Stimulated activated effector memory CD8-positive, alpha-beta T cell treated with anti-CD3 and anti-CD28 coated beads, Interleukin-12 subunit alpha, Interleukin-12 subunit beta, amount 100 ng/mL, for 72 hours (primary cell): ENCODE data around the gene GRM8.
"Not testable (repeated sequence)": the region's sequence is repeated elsewhere in the genome, so short reads cannot be mapped to it uniquely, and the experiment has no call there.

Experiments used
- ATAC-seq: fragments of 150-1000 bp; cut with Tn5 transposase; 2 replicates; pipeline ENCODE4 v1.10.0; 2021
- DNase-seq, 2 donors: peaks; one replicate each; pipeline ENCODE4 v3.0.0; 2021 to 2022; ENCODE audit warnings: low spot score in 2 of 2
- H3K27ac Mint-ChIP-seq: one replicate; pipeline ENCODE4 v1.8.0; 2022; ENCODE audit warnings: mild to moderate bottlenecking, mixed read lengths
- H3K36me3 Mint-ChIP-seq: one replicate; pipeline ENCODE4 v1.8.0; 2022; ENCODE audit warnings: mild to moderate bottlenecking, mixed read lengths
- H3K4me1 Mint-ChIP-seq: one replicate; pipeline ENCODE4 v1.8.0; 2022; ENCODE audit warnings: mixed read lengths
- H3K4me3 Mint-ChIP-seq: one replicate; pipeline ENCODE4 v1.8.0; 2022; ENCODE audit warnings: mild to moderate bottlenecking, mixed read lengths
- H3K9me3 Mint-ChIP-seq: one replicate; pipeline ENCODE4 v1.8.0; 2022; ENCODE audit warnings: mixed read lengths

Gene GRM8

DNA sequence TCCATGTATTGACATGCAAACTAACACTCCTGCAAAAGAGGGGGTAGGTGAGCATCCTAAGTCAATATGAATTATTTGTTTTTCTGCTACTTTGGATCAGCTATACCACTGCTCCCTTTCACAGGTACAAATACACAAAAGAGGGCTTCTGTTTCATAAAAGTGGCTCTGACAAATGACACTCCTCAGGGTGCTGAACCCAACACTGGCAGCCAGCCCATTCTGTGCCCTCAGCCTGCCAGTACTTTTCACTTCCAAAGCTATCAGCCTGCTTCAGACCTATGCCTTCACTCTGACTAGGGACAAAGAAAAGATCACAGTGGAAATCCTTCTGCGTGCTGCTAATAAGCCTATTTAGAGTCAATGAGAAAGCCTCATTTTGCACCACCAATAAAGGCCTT, 364.8 kb downstream of the GRM8 start:
- H3K9me3 Mint-ChIP-seq, ATAC-seq, H3K27ac Mint-ChIP-seq, H3K4me3 Mint-ChIP-seq, DNase-seq, H3K4me1 Mint-ChIP-seq, H3K36me3 Mint-ChIP-seq: not testable (repeated sequence)

GRCh38 chr7:126887560-126887959, 365.2 kb downstream of the GRM8 start:
- not testable (repeated sequence) for H3K36me3 Mint-ChIP-seq, H3K9me3 Mint-ChIP-seq, ATAC-seq, DNase-seq, H3K27ac Mint-ChIP-seq, H3K4me3 Mint-ChIP-seq, H3K4me1 Mint-ChIP-seq

GRCh38 chr7:126882730-126883129, 370.0 kb downstream of the GRM8 start:
- not testable (repeated sequence) for H3K4me3 Mint-ChIP-seq, ATAC-seq, H3K4me1 Mint-ChIP-seq, DNase-seq, H3K9me3 Mint-ChIP-seq, H3K27ac Mint-ChIP-seq, H3K36me3 Mint-ChIP-seq

- H3K4me1 Mint-ChIP-seq, H3K27ac Mint-ChIP-seq, ATAC-seq, H3K36me3 Mint-ChIP-seq, H3K9me3 Mint-ChIP-seq, H3K4me3 Mint-ChIP-seq, DNase-seq: not testable (repeated sequence)
Observed at GRCh38 chr7:126881908-126882307, 370.8 kb downstream of the GRM8 start.

DNA sequence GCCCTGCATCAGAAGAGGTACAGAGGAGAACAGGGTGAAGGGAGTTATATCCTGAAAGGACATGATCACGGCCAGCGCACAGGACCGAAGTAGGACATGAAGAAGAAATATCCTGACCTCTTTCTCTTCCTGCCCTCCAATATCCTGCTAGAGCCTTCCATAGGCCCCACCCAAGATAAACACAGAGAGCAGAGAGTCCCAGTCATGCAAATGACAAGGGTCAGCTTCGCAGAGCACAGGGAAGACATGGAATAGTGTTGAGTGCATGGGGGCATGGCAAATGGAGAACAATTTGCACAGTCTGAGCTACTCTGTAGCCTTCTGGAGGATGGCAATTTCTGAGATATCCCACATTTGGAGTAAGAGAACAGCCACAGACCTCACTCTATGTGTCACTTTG, 371.4 kb downstream of the GRM8 start:
- Mint-ChIP-seq H3K4me1 (no peaks in the 10 kb centered on the region), H3K36me3 (no peaks in the 10 kb centered on the region), H3K27ac (no peak overlapping the region), H3K4me3 (no peak overlapping the region), H3K9me3 (peaks cover 4% of the 10 kb centered on the region)
- ATAC-seq (no peak), DNase-seq (no peak)

DNA sequence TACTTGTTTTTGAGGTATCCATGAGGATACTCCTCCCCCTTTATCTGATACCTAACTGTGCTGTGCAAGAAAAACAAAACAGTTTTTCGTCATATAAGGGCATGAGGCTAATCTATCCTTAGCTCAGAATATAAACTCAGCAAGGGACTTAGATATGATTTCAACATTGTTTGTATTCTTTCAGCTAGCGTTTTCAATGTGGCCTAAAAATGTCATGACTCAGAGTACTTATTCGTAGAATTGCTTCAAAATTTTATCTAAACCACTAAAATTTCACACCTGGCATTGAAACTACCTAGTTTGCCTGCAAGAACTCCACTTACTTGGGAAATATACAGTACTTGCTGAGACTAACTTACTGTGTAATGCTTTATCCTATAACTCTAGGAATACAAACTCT, 376.2 kb downstream of the GRM8 start:
- not testable (repeated sequence) for H3K9me3 Mint-ChIP-seq, H3K27ac Mint-ChIP-seq, ATAC-seq, H3K4me3 Mint-ChIP-seq, H3K4me1 Mint-ChIP-seq, DNase-seq, H3K36me3 Mint-ChIP-seq

GRCh38 chr7:126856691-126857291, 395.9 kb downstream of the GRM8 start:
- no peaks in the 10 kb centered on the region for H3K36me3 Mint-ChIP-seq
- no peaks in the 10 kb centered on the region for H3K4me1 Mint-ChIP-seq
- no peak overlapping the region for H3K27ac Mint-ChIP-seq
- no peak overlapping the region for H3K4me3 Mint-ChIP-seq
- H3K9me3 Mint-ChIP-seq: no peaks in the 10 kb centered on the region
- ATAC-seq (no peak), DNase-seq (no peak)

DNA sequence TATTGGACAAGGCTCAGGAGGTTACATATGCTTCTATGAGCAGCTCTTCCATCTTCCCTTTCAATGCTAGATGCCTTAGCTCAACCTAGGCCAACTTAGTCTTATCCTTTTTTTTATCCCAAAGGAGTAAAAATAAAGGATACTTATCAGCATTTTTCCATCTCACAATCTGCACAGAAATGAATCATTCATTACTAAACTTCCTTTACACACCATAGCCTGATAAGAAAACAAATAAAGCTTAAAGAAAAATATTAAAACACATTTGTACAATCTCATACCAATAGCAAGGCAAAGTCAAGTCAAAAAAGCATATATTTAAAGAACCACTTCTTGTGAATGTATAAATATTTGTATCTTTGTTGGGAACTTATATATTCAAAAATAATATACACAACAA, 407.4 kb downstream of the GRM8 start:
- Mint-ChIP-seq H3K27ac (no peak overlapping the region), H3K4me1 (no peaks in the 10 kb centered on the region), H3K9me3 (peaks cover 13% of the 10 kb centered on the region)

DNA sequence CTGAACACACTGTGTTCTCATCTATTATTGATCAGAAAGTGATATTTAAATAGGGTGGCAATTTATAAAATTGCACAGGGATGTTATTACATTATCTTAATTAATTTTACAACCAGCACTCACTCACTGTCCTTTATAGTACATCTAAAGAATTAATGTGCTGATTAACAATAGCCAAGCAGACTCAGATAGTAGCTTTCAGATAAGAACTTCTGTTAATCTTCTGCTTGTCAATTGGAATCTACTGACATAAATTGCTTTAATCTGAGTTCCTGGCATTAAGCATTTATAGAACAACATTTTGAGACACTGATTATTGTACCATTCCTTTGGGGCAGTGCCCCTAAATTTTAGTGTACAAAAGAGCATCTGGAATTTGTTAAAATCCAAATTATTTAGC, 408.9 kb downstream of the GRM8 start:
- H3K9me3 Mint-ChIP-seq: peaks cover 4% of the 10 kb centered on the region
- no peaks in the 10 kb centered on the region for H3K4me1 Mint-ChIP-seq
- H3K36me3 Mint-ChIP-seq: no peaks in the 10 kb centered on the region
- H3K4me3 Mint-ChIP-seq: no peak overlapping the region
- no peak overlapping the region for H3K27ac Mint-ChIP-seq
- ATAC-seq: no peak
- DNase-seq: no peak

More for the DNA sequence above, 407.4 kb downstream of the GRM8 start:
- no peak for ATAC-seq
- no peak overlapping the region for H3K4me3 Mint-ChIP-seq
- DNase-seq: no peak
- no peaks in the 10 kb centered on the region for H3K36me3 Mint-ChIP-seq

DNA sequence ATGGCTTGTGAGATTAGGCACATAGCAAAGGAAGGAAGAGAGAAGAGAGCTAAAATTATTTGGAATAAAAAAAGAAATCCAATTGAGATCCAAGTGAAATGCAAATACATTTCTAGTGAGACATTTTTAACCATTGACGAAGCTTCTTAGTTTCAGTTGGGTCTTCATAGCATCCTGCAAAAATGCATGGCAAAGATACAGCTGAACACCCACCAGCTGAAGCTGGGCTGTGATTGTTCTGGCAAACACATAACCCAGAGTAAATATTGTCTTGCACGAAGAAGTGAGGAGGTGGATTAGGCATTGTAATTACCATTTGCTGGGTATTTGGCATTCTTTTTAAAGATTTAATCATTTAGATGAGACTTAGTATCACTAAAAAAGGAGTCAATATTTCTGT, 409.4 kb downstream of the GRM8 start:
- no peak overlapping the region for H3K4me3 Mint-ChIP-seq
- DNase-seq: no peak
- H3K36me3 Mint-ChIP-seq: no peaks in the 10 kb centered on the region
- H3K27ac Mint-ChIP-seq: no peak overlapping the region
- H3K4me1 Mint-ChIP-seq: no peaks in the 10 kb centered on the region
- ATAC-seq: no peak
- peaks cover 4% of the 10 kb centered on the region for H3K9me3 Mint-ChIP-seq

DNA sequence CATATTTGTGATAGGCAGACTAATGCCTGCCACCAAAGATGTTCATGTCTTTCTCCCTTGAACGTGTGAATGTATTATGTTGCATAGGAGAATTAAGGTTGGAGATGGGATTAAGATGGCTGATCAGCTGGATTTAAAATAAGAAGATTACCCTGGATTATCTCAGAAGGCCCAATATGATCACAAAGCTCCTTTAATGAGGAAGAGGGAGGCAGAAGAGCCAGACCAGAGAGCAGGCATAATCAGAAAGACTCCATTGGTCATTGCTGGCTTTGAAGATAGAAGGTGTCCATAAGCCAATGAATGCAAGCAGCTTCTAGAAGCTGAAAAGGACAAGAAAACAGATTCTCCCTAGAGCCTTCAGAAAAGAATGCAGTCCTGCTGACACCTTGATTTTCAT, 410.3 kb downstream of the GRM8 start:
- Mint-ChIP-seq H3K36me3 (no peaks in the 10 kb centered on the region), H3K9me3 (no peaks in the 10 kb centered on the region), H3K4me3 (no peak overlapping the region), H3K4me1 (no peaks in the 10 kb centered on the region), H3K27ac (no peak overlapping the region)
- ATAC-seq: no peak
- no peak for DNase-seq

DNA sequence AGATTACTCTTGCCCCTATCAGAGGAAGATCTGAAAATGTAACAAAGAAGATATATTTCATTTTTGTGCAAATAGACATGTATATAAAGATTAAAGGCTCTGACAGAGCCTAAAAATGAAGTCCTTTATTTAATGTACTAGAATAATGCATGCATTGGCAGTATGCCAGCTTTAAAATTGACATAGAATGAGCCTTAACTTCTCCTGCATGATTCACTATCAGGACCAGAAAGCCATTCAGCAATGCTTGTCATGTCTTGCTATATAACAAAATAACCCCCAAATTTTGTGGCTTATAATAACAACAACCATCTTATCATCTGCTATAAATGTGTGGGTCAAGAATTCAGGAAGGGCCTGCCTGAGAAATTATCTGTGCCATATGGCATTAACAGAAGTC, 411.9 kb downstream of the GRM8 start:
- H3K4me1 Mint-ChIP-seq: no peaks in the 10 kb centered on the region
- H3K36me3 Mint-ChIP-seq: no peaks in the 10 kb centered on the region
- no peak for ATAC-seq
- DNase-seq: no peak
- H3K27ac Mint-ChIP-seq: no peak overlapping the region
- no peaks in the 10 kb centered on the region for H3K9me3 Mint-ChIP-seq
- no peak overlapping the region for H3K4me3 Mint-ChIP-seq

- Mint-ChIP-seq H3K27ac (no peak overlapping the region), H3K4me1 (no peaks in the 10 kb centered on the region), H3K36me3 (no peaks in the 10 kb centered on the region), H3K9me3 (no peaks in the 10 kb centered on the region), H3K4me3 (no peak overlapping the region)
- DNase-seq (no peak), ATAC-seq (no peak)
Observed at GRCh38 chr7:126839624-126840023, 413.1 kb downstream of the GRM8 start.

DNA sequence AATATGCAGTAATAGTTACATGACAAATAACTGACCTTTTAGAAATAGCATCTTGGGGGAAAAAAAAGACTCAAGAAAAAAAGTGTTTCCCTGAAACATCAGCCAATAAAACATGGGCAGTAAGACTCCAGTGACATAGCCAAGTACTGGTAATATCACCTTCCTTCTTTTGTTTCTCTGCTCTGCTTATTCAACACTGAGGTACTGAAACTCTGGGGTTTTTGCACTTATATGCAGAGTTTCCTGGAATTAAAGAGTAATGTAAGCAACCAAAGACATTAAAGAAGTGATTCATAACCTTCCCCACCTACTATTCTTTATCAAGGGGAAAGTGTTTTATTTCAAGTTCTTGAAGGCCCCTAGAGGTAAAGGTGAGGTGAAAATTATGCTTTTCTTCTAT, 414.5 kb downstream of the GRM8 start:
- Mint-ChIP-seq H3K4me3 (no peak overlapping the region), H3K27ac (no peak overlapping the region), H3K4me1 (no peaks in the 10 kb centered on the region), H3K9me3 (no peaks in the 10 kb centered on the region), H3K36me3 (no peaks in the 10 kb centered on the region)
- DNase-seq (no peak), ATAC-seq (no peak)

- H3K36me3 Mint-ChIP-seq, ATAC-seq, H3K4me1 Mint-ChIP-seq, H3K27ac Mint-ChIP-seq, H3K9me3 Mint-ChIP-seq, H3K4me3 Mint-ChIP-seq, DNase-seq: not testable (repeated sequence)
Observed at GRCh38 chr7:126831241-126831640, 421.5 kb downstream of the GRM8 start.

DNA sequence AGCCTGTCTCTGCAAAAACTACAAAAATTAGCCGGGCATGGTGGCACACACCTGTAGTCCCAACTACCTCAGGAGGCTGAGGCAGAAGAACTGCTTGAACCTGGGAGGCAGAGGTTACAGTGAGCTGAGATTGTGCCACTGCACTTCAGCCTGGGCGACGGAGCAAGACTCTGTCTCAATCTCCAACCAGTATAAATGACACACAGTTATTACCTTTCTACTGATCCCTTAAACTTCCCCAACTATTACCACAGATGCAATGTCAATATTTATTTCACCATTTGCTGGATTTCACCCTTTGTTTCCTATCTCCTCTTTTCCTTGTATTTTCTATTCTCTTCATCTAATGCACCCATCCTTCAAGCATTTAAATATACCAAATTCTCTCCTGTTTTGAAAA, 431.8 kb downstream of the GRM8 start:
- DNase-seq: no peak
- no peak overlapping the region for H3K27ac Mint-ChIP-seq
- H3K4me1 Mint-ChIP-seq: no peaks in the 10 kb centered on the region
- ATAC-seq: no peak
- peaks cover 7% of the 10 kb centered on the region for H3K9me3 Mint-ChIP-seq
- no peak overlapping the region for H3K4me3 Mint-ChIP-seq
- no peaks in the 10 kb centered on the region for H3K36me3 Mint-ChIP-seq

GRCh38 chr7:126819197-126819484, 433.6 kb downstream of the GRM8 start:
- no peak overlapping the region for H3K27ac Mint-ChIP-seq
- H3K4me1 Mint-ChIP-seq: no peaks in the 10 kb centered on the region
- no peaks in the 10 kb centered on the region for H3K36me3 Mint-ChIP-seq
- no peak overlapping the region for H3K4me3 Mint-ChIP-seq
- no peak for ATAC-seq
- DNase-seq: no peak
- peaks cover 7% of the 10 kb centered on the region for H3K9me3 Mint-ChIP-seq
